Kidney capillary endothelial cell (primary cell): ENCODE data around the gene CTTNBP2NL.

Experiments used
- DNase-seq: peaks from one replicate; pipeline ENCODE4 v3.0.0-alpha.2; 2018; ENCODE audit warnings: low spot score

The CTTNBP2NL gene, protein sequence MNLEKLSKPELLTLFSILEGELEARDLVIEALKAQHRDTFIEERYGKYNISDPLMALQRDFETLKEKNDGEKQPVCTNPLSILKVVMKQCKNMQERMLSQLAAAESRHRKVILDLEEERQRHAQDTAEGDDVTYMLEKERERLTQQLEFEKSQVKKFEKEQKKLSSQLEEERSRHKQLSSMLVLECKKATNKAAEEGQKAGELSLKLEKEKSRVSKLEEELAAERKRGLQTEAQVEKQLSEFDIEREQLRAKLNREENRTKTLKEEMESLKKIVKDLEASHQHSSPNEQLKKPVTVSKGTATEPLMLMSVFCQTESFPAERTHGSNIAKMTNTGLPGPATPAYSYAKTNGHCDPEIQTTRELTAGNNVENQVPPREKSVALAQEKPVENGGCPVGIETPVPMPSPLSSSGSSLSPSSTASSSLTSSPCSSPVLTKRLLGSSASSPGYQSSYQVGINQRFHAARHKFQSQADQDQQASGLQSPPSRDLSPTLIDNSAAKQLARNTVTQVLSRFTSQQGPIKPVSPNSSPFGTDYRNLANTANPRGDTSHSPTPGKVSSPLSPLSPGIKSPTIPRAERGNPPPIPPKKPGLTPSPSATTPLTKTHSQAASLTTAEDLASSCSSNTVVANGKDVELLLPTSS

DNA sequence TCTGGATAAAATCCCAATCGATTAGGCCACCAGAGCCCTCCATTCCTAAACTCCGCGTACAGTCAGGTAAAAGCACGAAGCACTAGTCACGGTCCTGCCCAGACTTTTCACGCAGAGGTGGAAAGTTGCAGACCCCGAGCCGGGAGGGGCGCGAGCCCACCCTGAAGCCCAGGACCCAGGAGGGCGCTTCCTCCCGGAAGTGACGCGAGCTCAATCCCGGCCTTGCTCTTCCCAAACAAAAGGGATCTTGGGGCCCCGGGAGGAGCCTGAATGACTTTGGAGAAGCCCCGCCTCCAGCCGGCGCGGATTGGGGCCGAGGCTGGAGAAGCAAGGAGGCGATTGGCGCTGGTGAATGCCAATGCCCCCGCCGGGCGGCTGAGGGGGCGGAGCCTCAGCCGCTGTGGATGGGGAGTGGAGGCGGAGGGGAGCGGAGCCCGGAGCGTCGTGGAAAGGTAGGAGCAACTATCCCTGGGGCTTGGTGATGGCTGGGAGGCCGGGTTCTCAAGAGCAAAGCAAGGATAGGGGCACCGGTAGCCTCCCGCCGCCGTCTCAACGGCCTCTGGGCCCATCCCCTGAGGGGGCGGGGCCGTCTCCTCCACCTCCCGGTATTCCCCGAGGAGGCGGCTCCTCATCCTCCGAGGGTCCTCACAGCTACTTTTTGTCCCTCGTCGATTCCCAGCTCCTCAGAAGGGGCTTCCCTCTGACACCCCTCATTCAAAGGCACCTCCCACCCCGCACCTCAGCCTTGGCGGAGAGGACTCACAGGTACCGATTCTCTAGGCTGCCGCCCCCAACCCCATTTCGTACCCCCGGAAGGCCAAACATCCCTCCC, at the start of gene CTTNBP2NL:
CTTNBP2NL (plus strand) TSS at position 394 of the 832 bp plus-strand sequence. CDS start 19,952 bp downstream, outside the sequence.
- peak; percentile 95 for DNase-seq

DNA sequence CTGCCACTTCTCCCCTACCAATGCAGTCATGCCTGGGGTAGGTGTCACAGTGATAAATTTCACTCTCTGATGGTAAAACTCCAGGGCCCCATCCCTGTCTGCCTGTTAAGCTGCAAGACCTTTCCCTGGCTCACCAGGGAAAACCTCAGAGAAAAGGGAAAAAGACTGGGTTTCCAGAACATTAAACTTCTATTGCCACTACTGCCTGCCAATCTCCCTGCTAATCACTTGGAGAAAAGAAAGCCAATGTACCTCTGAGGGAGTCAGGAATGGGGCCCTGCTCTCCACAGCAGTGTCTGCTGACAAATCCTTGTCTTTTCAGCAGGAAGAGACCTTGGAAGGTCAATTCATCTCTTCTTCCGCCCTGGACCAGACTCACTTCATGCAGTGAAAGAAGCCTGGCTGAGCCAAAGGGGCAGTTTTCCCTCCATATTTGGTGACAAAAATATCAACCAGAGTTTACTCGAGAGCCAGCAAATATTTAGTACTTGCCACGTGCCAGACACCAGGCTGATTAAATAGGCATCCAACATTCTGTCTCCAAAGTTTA, 49.1 kb upstream of the CTTNBP2NL start:
- DNase-seq = no peak

DNA sequence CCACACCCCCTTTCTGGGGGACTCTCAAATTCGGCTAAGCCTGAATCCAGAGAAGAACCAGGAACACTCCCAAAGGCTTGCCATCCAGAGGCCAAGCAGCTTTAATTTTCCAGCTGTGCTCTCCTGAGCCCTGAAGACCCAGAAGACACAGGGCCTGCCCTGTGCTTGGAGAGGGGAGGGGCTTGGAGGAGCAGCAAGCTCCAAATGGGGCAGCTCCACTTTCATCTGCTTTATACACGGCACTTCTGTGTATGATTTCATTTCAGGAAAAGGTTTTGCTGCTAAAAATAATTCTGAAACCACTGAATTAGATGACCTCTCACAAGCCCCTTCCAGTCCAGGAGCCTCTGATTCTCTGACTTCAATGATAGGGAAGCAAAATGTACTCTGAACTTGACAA, 39.2 kb upstream of the CTTNBP2NL start:
- DNase-seq = no peak

DNA sequence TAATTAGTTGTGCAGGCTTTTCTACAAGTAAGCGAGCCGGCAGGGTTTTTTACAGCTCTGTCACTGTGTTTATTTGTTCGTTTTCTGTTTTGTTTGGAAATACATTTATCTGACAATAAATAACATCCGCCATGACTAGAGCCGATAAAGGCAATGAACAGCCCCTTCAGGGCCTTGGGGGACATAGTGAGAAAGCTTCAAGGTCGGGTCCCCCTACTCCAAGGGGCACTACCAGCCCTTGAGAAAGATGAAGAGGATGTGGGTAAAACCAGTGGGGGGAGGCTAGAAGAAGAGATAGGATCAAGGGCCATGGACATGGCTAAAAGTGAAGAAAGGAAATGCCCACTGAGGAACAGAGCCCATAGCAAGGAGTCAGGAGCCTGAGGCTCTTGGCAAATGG, 38.5 kb upstream of the CTTNBP2NL start:
- no peak for DNase-seq

DNA sequence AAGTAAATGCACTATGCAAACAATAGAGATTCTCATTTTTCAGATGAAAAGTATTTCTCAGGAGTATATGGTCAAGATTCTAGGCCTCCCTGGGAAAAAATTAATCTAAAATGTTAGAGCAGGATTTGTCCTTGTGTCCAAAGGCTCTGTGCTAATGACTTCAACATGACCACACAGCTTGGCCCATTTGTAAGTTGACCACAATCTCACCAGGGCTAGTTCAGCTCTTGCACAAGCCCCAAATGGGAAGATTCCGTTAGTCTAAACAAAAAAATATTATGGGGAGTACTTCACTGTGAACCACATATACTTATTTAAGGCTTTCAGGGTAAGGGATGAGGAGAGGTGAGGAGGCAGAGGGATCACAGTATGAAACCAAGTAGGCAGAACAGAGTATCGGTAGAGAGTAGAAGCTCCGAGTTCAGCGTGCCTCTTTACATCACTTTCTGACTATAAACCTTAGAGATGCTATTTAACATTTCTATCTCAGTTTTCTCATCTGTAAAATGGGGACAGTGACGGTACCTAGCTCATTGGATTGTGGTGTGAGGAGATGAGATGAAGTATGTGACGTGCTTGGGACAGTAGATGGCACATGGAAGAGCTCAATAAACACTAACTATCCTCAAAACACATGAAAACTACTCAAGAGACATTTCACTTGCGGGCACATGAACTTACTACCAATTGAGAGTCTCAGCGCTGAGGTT, 37.8 kb upstream of the CTTNBP2NL start:
- no peak for DNase-seq

DNA sequence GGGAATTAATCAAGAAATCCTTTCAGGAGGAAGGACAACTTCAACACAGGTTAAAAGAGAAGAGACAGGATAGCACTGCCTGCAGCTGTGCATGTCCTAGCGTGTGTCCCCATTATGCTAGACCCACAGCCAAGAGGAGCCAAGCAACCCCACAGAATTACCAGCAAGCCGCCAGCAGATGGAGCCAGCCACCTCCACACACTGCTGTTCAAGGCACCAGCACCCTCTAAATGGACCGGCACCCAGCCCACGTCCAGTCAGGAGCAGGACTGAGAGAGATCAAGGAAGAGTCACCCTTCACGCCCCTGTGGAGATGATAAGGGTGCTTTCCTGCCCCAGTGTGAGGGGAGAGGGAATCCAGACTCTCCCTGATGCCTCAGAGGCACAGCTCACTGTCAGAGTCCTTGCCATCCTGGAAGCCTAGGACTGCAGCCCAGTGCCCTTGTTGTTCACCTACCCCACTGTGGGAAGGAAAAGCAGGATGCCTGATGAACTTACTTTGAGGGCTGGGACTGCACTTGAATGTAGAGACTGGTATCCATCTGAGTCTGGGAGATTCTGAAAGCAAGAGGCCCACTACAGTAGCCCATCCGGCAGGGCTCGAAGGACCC, 37.1 kb upstream of the CTTNBP2NL start:
- peak; percentile 19 for DNase-seq

DNA sequence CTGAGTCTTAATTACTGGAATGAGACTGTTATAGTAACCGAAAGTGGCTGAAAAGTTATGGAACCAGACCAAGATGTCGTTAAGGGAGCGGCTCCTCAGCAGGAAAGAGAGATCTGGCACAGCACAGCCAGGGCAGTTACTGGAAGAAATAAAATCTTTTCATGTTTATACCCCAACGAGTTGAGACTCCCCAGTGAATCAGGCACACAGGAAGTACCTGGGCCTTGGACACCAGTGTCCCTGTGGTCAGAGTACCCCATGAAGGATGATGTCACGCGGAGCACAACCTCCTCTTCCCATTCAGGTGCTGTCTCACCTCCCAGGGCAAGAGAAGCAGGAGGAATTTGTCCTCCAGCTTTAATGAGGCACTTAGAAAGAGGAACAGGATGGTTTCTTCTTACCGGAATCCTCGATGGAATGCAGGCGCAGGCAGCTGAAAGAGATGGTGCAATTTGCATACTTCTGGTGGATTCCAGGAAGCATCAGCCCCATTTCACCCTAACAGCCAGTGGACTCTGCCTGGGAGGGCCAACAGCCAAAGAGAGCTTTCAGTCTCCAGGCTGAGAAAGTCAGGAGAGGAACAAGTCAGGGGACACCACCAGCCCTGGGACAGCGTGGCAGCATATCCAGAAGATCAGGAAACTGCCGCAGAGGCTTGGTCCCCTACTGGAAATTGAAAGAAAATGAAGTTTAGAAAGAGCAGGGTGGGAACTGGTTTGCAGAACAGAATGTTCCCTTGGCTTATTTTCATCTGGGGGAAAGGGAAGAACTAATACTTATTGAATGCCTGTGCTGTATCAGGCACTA, 35.9 kb upstream of the CTTNBP2NL start:
- no peak for DNase-seq

DNA sequence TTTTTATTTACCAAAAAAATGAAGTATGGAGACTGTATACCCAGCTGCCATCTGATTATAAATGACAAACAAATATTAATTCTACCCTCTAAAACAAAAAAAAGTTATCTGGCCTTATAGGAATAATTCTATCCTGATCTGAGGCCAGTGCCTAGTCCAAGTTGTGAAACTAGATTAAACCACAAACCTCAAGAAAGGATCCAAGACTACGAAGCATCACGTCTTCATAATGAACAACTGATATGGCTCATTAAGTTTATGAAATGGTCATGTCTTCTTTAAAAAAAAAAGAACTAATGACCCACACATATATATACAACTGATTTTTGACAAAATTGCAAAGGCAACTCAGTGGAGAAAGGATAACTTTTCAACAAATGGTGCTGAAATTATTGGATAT, 32.4 kb upstream of the CTTNBP2NL start:
- no peak for DNase-seq

DNA sequence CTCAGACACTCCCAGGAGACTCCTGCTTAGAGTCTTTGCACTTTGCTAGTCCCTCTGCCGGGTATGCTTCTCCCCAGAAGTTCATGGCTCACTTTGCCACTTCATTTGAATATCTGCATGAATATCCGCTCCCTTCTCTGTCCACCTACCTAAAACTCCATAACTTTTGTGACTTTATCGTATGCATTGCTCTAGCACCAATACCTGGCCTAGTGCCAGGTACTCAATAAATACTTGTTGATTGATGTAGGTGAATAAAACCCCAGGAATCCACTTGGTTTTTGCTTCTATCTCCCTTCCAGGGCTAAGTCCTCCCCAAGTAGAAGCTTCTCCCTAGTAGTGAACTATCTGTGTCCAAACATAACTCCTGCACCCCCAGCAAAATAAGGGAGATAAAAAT, 27.8 kb upstream of the CTTNBP2NL start:
- no peak for DNase-seq

DNA sequence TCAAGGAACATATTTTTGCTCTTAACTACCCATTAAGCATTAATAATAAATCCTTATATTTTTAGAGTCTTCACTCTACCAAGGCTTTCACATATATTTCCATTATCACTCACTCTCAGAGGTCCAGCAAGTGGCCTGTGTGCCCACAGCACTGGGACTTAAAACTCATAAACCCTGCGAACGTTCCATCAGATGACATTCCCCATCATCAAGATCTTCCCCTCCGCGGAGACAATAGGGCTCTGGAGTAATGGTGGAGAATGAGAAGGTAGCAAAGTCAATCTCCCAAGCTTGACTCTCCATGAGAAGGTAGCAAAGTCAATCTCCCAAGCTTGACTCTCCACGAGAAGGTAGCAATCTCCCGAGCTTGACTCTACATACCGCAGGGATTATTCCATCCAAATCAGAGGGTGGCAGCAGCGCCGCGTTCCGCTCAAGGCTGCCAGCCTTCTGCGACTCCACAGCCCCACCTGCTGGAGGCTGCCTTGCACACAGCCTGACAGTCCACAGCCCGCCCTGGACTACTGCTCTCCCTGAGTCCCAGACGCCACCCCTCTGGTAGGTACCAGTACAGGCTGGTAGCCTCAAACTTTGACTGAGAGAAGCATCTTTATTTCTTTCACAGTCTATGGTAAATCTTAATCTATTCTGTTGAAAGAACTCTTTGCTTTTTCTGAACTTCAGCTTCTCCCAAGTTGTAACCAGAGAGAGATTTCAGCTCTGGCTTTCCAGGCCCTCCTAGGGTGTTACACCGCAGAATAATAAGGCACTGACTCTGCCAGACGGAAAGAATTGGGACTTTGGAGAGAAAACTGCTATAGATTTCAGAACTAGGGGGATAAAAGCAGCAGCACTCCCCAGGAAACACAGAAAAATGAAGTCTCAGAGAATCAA, 26.4 kb upstream of the CTTNBP2NL start:
- peak; percentile 85 for DNase-seq

DNA sequence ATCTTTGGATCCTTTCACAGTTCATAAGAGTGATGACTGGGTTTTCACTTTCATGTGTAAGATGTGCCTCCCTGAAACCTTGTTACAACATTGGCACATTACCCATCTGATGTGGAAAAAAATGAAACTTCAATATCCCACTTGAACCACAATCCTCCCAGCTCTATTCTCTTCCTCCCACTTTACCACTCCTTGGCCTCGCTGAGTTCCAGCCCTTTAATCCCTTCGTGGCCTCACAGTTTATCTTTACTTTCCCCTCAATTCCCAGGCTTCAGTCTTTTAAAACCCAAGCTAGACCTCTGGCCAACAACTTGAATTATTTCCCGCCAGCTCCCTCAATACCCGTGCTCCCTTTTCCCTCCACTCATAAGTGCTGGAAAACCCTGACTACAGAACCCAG, 25.0 kb upstream of the CTTNBP2NL start:
- no peak for DNase-seq

DNA sequence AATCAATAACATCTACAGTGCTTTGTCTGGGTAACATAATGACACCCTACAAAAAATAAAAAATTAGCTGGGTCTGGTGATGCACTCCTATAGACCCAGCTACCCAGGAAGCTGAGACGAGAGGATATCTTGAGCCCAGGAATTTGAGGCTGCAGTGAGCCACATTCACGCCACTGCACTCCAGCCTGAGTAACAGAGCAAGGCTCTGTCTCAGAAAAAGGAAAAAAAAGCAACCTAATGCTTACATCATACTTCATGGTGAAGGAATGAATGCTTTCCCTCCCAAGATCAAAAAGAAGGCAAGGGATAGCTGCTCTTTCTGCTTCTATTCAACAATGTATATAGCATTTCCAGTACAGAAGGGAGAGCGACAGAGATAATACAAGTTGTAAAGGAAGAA, 24.2 kb upstream of the CTTNBP2NL start:
- no peak for DNase-seq

DNA sequence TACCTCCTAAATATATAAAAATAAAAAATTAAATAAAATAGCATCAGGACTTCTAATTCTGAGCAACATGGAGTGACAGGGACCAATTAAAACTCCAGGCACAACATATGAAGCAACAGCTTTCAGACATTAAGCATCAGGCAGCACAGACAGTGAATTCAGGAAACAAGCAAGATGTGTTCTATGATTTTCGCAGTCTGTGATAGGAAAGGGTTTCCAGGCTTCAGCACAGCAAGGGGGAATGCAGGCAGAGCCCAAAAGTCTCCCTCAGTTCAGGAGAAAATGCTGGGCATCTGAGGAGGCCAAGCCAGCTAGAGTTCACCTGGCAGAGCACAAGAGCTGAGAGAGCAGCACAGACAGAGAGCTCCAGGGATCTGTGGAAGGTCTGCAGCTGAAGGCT, 22.2 kb upstream of the CTTNBP2NL start:
- no peak for DNase-seq

DNA sequence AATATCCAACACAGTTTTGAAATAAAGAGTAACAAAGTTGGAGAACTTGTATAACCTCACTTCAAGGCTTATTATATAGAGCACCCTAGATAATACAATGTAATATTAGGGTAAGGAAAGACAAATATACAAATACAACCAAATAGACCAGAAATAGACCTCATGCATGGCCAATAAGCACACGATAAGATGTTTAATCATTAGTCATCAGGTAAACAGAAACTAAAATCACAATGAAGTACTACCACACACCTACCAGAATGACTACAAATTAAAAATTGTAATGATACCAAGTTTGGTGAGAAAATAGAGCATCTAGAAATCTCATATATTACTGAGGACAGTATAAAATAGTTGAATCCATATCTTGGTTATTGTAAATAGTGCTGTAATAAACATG, 20.3 kb upstream of the CTTNBP2NL start:
- no peak for DNase-seq

DNA sequence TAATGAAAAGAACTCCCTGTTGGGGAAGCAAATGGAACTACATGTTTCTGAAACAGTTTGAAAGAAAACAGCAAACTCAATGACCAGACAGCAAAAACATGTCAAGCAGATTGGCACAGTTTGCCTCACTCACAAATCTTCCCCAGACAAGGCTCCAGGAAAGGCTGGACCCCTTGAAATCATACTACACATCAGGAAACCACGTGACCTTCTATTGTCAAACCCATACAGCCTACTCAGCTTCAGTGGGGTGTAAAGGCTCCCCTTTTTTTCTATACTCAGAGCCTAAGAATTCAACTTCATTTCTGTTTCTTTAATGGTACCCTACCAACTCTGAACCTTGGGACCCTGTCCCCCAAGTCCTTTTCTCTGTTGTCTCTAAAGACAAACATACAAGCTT, 15.7 kb upstream of the CTTNBP2NL start:
- no peak for DNase-seq

DNA sequence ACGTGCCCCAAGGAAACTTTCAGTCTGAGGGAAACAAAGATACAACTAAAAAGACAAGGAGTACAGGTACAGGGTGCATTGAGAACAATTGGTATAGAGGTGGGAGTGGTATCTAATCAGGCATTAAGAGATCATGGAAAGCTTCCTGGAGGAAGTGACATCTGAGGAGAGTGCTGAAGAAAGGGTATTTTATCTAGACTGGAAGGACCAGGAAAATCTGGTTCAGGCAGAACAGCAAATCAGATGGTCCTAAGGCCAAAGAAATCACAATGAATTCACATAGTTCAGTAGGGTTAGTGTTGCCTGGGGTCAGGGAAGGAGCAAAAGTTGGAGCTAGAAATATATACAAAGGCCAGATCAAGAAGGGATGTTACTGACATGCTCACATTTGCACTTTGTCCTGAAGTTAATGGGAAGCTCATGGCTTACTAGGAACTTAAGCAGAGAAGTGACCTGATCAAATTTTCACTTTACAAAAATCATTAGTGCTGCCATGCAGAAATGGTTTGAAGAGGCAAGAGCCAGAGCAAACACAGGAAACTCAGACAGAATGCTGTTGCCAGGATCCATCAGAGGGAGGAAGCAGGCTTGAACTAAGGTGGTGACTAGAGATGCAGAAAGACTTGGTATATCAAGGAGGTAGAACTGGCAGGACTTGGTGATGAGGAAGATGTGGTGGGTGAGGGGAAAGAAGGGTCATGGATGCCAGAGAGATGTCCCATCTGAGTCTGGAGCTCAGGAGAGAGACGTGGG, 14.5 kb upstream of the CTTNBP2NL start:
- no peak for DNase-seq

DNA sequence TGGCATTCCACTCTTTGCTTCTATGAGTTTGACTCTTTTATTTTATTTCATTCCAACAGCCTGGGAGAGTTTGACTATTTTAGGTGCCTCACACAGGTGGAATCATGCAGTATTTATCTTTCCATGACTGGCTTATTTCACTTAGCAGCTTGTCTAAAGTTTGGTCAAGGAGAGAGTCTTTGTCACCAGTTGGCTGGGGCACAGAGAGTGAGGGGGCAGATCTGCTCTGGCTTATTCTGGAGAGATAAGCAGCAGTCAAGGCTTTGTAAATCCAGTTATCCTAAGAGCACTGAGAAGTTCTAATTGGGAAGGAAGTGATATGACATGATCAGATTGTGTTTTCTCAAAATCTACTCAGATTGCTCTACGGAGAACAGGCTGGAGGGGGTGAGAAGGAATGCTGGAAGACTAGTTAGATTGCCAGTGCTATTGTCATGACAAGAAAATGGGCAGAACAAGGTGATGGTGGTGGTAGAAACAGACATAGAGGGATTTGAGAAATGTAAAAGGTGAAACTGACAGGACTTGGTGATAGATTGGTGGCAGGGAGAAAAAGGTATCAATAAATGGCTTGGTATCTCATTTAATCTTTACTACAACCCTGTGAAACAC, 12.1 kb upstream of the CTTNBP2NL start:
- no peak for DNase-seq

DNA sequence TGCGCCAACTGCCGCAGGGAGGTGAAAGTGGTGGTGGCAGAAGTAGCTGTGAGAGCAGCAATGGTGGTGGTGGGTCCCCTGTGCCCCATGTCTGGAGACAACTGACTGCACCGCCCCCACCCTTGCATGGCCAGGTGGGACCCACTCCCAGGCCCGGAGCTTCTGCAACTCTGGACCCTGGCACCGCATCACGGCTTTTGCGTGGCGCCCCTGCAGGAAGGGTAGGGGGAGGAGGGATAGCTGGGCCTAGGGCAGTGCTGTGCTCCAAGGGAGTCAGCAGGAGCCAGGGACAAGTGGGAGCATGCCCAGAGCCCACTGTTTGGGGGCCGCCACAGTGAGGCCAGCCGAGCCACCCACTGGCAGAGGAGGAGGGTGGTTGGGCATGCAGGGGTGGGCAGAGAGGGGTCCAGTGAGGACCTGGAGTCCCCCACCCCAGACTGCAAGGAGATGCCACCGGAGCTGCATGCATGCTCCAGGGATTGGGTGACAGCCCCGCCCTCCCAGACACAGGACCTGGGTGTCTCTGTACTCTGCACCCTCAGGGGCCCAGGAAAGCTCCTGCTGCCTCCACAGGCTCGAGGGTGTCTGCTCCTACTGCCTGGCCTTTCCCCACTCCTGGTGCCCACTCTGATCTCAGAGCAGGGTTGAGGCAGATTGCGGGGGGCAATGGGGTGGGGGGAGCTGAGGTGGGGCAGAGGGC, 9.8 kb upstream of the CTTNBP2NL start:
- DNase-seq = no peak
